ENCODE measurements around the gene LMCD1. TPM values are rescaled to one million over a fixed set of nuclear protein-coding genes. Genes with fewer than 3 reads are reported as not detected.

Gene LMCD1
- total and polyA plus RNA-seq, 3 experiments from 2014 or later, result 0.83 to 2.6 (median 2.0) TPM

- Mint-ChIP-seq H3K4me3 (no peak overlapping the region), H3K9me3 (no peaks in the 10 kb centered on the region), H3K36me3 (no peaks in the 10 kb centered on the region), H3K27me3 (peaks cover 2 to 6% of the 10 kb centered on the region in 2 donors), H3K27ac (no peak overlapping the region), H3K4me1 (no peaks in the 10 kb centered on the region)
- ChIA-PET CTCF (no interaction called here), POLR2A (no interaction called here)
- no peaks in the 10 kb centered on the region for H3K27me3 ChIP-seq (ENCODE audit: insufficient read depth, low read length, poor library complexity, severe bottlenecking)
- no peaks in the 10 kb centered on the region for H3K9me3 ChIP-seq (ENCODE audit: low read length)
- no peak overlapping the region for H3K27ac ChIP-seq (ENCODE audit: low read depth, low read length)
- H3K4me3 ChIP-seq (ENCODE audit: low read length), result no peak overlapping the region
- DNase-seq, result no peak
- no peaks in the 10 kb centered on the region for H3K36me3 ChIP-seq (ENCODE audit: insufficient read depth, low read length)
- H3K4me1 ChIP-seq (ENCODE audit: insufficient read depth, low read length), result no peaks in the 10 kb centered on the region
These were observed 88.4 kb downstream of the LMCD1 start for GRCh38 chr3:8589880-8590556.

- POLR2A ChIA-PET, result no interaction called here
- no peaks in the 10 kb centered on the region for H3K4me1 Mint-ChIP-seq
- CTCF ChIA-PET, result no interaction called here
These were observed 91.6 kb downstream of the LMCD1 start for GRCh38 chr3:8593021-8593827.

GRCh38 chr3:8595252-8595651 lies 93.6 kb downstream of the LMCD1 start:
- Mint-ChIP-seq H3K4me3 (no peak overlapping the region), H3K27me3 (peaks cover 1 to 6% of the 10 kb centered on the region in 2 donors), H3K4me1 (no peaks in the 10 kb centered on the region), H3K27ac (no peak overlapping the region), H3K36me3 (no peaks in the 10 kb centered on the region), H3K9me3 (no peaks in the 10 kb centered on the region)
- Histone ChIP-seq H3K36me3 (ENCODE audit: insufficient read depth, low read length) (no peaks in the 10 kb centered on the region), H3K4me3 (ENCODE audit: low read length) (no peak overlapping the region), H3K4me1 (ENCODE audit: insufficient read depth, low read length) (no peaks in the 10 kb centered on the region), H3K27ac (ENCODE audit: low read depth, low read length) (no peak overlapping the region), H3K27me3 (ENCODE audit: insufficient read depth, low read length, poor library complexity, severe bottlenecking) (no peaks in the 10 kb centered on the region), H3K9me3 (ENCODE audit: low read length) (no peaks in the 10 kb centered on the region)
- no peak for DNase-seq
- ChIA-PET CTCF (no interaction called here), POLR2A (no interaction called here)

More at GRCh38 chr3:8593021-8593827, 91.6 kb downstream of the LMCD1 start:
- Histone ChIP-seq H3K4me1 (ENCODE audit: insufficient read depth, low read length) (no peaks in the 10 kb centered on the region), H3K9me3 (ENCODE audit: low read length) (no peaks in the 10 kb centered on the region), H3K27me3 (ENCODE audit: insufficient read depth, low read length, poor library complexity, severe bottlenecking) (no peaks in the 10 kb centered on the region), H3K4me3 (ENCODE audit: low read length) (no peak overlapping the region), H3K36me3 (ENCODE audit: insufficient read depth, low read length) (no peaks in the 10 kb centered on the region), H3K27ac (ENCODE audit: low read depth, low read length) (no peak overlapping the region)
- no peak overlapping the region for H3K27ac Mint-ChIP-seq
- no peak overlapping the region for H3K4me3 Mint-ChIP-seq
- no peaks in the 10 kb centered on the region for H3K36me3 Mint-ChIP-seq
- H3K9me3 Mint-ChIP-seq, result no peaks in the 10 kb centered on the region
- DNase-seq, result no peak
- peaks cover 1 to 6% of the 10 kb centered on the region in 2 donors for H3K27me3 Mint-ChIP-seq

GRCh38 chr3:8595695-8596115 lies 94.1 kb downstream of the LMCD1 start:
- no peaks in the 10 kb centered on the region for H3K27me3 ChIP-seq (ENCODE audit: insufficient read depth, low read length, poor library complexity, severe bottlenecking)
- H3K4me3 ChIP-seq (ENCODE audit: low read length), result no peak overlapping the region
- Mint-ChIP-seq H3K27me3 (peaks cover 1 to 6% of the 10 kb centered on the region in 2 donors), H3K4me3 (no peak overlapping the region), H3K36me3 (no peaks in the 10 kb centered on the region), H3K9me3 (no peaks in the 10 kb centered on the region), H3K4me1 (no peaks in the 10 kb centered on the region), H3K27ac (no peak overlapping the region)
- ChIA-PET POLR2A (no interaction called here), CTCF (no interaction called here)
- no peak overlapping the region for H3K27ac ChIP-seq (ENCODE audit: low read depth, low read length)
- no peaks in the 10 kb centered on the region for H3K36me3 ChIP-seq (ENCODE audit: insufficient read depth, low read length)
- DNase-seq, result no peak
- no peaks in the 10 kb centered on the region for H3K4me1 ChIP-seq (ENCODE audit: insufficient read depth, low read length)
- H3K9me3 ChIP-seq (ENCODE audit: low read length), result no peaks in the 10 kb centered on the region

- H3K36me3 Mint-ChIP-seq, result no peaks in the 10 kb centered on the region
- no peak overlapping the region for H3K27ac ChIP-seq (ENCODE audit: low read depth, low read length)
- H3K27me3 Mint-ChIP-seq, result peaks cover 0 to 1% of the 10 kb centered on the region in 2 donors
- no peak for DNase-seq
- ChIA-PET POLR2A (no interaction called here), CTCF (no interaction called here)
- no peaks in the 10 kb centered on the region for H3K36me3 ChIP-seq (ENCODE audit: insufficient read depth, low read length)
- no peak overlapping the region for H3K4me3 Mint-ChIP-seq
- H3K9me3 ChIP-seq (ENCODE audit: low read length), result no peaks in the 10 kb centered on the region
- no peaks in the 10 kb centered on the region for H3K9me3 Mint-ChIP-seq
- H3K4me3 ChIP-seq (ENCODE audit: low read length), result no peak overlapping the region
- H3K4me1 ChIP-seq (ENCODE audit: insufficient read depth, low read length), result no peaks in the 10 kb centered on the region
- no peaks in the 10 kb centered on the region for H3K4me1 Mint-ChIP-seq
- H3K27me3 ChIP-seq (ENCODE audit: insufficient read depth, low read length, poor library complexity, severe bottlenecking), result no peaks in the 10 kb centered on the region
- no peak overlapping the region for H3K27ac Mint-ChIP-seq
These were observed 94.9 kb downstream of the LMCD1 start for GRCh38 chr3:8596321-8597218.

- CTCF ChIA-PET, result no interaction called here
- no peak for DNase-seq
- peaks cover 0 to 1% of the 10 kb centered on the region in 2 donors for H3K27me3 Mint-ChIP-seq
- Histone ChIP-seq H3K9me3 (ENCODE audit: low read length) (no peaks in the 10 kb centered on the region), H3K36me3 (ENCODE audit: insufficient read depth, low read length) (no peaks in the 10 kb centered on the region), H3K27me3 (ENCODE audit: insufficient read depth, low read length, poor library complexity, severe bottlenecking) (no peaks in the 10 kb centered on the region), H3K27ac (ENCODE audit: low read depth, low read length) (no peak overlapping the region), H3K4me1 (ENCODE audit: insufficient read depth, low read length) (no peaks in the 10 kb centered on the region), H3K4me3 (ENCODE audit: low read length) (no peak overlapping the region)
- no peak overlapping the region for H3K4me3 Mint-ChIP-seq
- no peaks in the 10 kb centered on the region for H3K36me3 Mint-ChIP-seq
- no peaks in the 10 kb centered on the region for H3K4me1 Mint-ChIP-seq
- POLR2A ChIA-PET, result no interaction called here
- no peaks in the 10 kb centered on the region for H3K9me3 Mint-ChIP-seq
- no peak overlapping the region for H3K27ac Mint-ChIP-seq
These were observed 95.7 kb downstream of the LMCD1 start for GRCh38 chr3:8597219-8597853.

- ChIA-PET CTCF (no interaction called here), POLR2A (no interaction called here)
- Mint-ChIP-seq H3K4me1 (no peaks in the 10 kb centered on the region), H3K9me3 (no peaks in the 10 kb centered on the region), H3K36me3 (no peaks in the 10 kb centered on the region), H3K27me3 (peaks cover 0 to 3% of the 10 kb centered on the region in 2 donors), H3K4me3 (no peak overlapping the region), H3K27ac (no peak overlapping the region)
- DNase-seq, result no peak
- Histone ChIP-seq H3K36me3 (ENCODE audit: insufficient read depth, low read length) (no peaks in the 10 kb centered on the region), H3K4me3 (ENCODE audit: low read length) (no peak overlapping the region), H3K27ac (ENCODE audit: low read depth, low read length) (no peak overlapping the region), H3K4me1 (ENCODE audit: insufficient read depth, low read length) (no peaks in the 10 kb centered on the region), H3K27me3 (ENCODE audit: insufficient read depth, low read length, poor library complexity, severe bottlenecking) (no peaks in the 10 kb centered on the region), H3K9me3 (ENCODE audit: low read length) (no peaks in the 10 kb centered on the region)
These were observed 97.5 kb downstream of the LMCD1 start for GRCh38 chr3:8599146-8599545.

Data from CD8-positive, alpha-beta memory T cell (primary cell).